GM20431 (cell line): ENCODE results near the gene RBFOX2.
"Not testable (repeated sequence)": the region's sequence is repeated elsewhere in the genome, so short reads cannot be mapped to it uniquely, and the experiment has no call there.

Source experiments
- in situ Hi-C: fragments of 300-500 bp; cut with MseI, MboI; formaldehyde crosslinking; loops from one replicate; pipeline ENCODE4 v1.15.0; 2020; ENCODE audit warnings: low sequenced_read_pairs; ENCODE audit not compliant: unreplicated experiment

The RBFOX2 gene

GRCh38 chr22:36048911-36049677, 20.5 kb upstream of the RBFOX2 start:
- in situ Hi-C loops: no loop called here

GRCh38 chr22:36044517-36044916, 15.9 kb upstream of the RBFOX2 start:
- in situ Hi-C loops: not testable (repeated sequence)

GRCh38 chr22:36042240-36042639, 13.6 kb upstream of the RBFOX2 start:
- in situ Hi-C loops: no loop called here

GRCh38 chr22:36039125-36039524, 10.5 kb upstream of the RBFOX2 start:
- in situ Hi-C loops: no loop called here

GRCh38 chr22:36037102-36037758, 8.6 kb upstream of the RBFOX2 start:
- in situ Hi-C loops: no loop called here

GRCh38 chr22:36036167-36036624, 7.6 kb upstream of the RBFOX2 start:
- in situ Hi-C loops: no loop called here

GRCh38 chr22:36032611-36033010, 4.0 kb upstream of the RBFOX2 start:
- in situ Hi-C loops: no loop called here

GRCh38 chr22:36029406-36029755, 757 bp upstream of the RBFOX2 start:
- in situ Hi-C loops: no loop called here

- in situ Hi-C loops: no loop called here
Observed at GRCh38 chr22:36027935-36028645, 534 bp downstream of the RBFOX2 start.

- in situ Hi-C loops: no loop called here
Observed at GRCh38 chr22:36027579-36027934, 1.1 kb downstream of the RBFOX2 start.

- in situ Hi-C loops: no loop called here
Observed at GRCh38 chr22:36026741-36027140, 1.9 kb downstream of the RBFOX2 start.

- in situ Hi-C loops: no loop called here
Observed at GRCh38 chr22:36022697-36023096, 5.9 kb downstream of the RBFOX2 start.

- in situ Hi-C loops: no loop called here
Observed at GRCh38 chr22:36022162-36022561, 6.5 kb downstream of the RBFOX2 start.

GRCh38 chr22:36021606-36022153, 6.9 kb downstream of the RBFOX2 start:
- in situ Hi-C loops: no loop called here

- in situ Hi-C loops: not testable (repeated sequence)
Observed at GRCh38 chr22:36020865-36021264, 7.8 kb downstream of the RBFOX2 start.

GRCh38 chr22:36017651-36018091, 11.0 kb downstream of the RBFOX2 start:
- in situ Hi-C loops: no loop called here

- in situ Hi-C loops: no loop called here
Observed at GRCh38 chr22:36016684-36017083, 11.9 kb downstream of the RBFOX2 start.

GRCh38 chr22:36015811-36016529, 12.7 kb downstream of the RBFOX2 start:
- in situ Hi-C loops: no loop called here

- in situ Hi-C loops: no loop called here
Observed at GRCh38 chr22:36015155-36015810, 13.3 kb downstream of the RBFOX2 start.
